ENCODE measurements around the gene ZNHIT3. TPM values are rescaled to one million over a fixed set of nuclear protein-coding genes. Genes with fewer than 3 reads are reported as not detected.

The ZNHIT3 gene
- total RNA-seq, 6 donors from 2014 or later = 7.7 to 26.0 (median 21.6) TPM

DNA sequence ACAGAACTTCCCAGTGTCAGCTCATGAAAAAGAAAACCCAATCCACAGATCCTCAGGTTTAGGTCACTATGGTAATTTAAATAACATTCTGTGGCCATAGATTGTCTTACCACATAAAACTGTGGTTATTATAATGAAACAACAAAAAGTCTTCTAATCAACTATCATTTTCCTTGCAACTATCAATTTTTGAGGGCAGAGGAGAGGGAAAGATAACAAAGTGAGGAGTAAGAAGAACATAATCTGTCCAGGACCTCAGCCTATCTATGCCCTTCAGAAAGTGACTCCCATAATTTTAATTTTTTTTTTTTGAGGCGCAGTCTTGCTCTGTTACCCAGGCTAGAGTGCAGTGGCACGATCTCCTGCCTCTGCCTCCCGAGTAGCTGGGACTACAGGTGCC, 54.2 kb downstream of the ZNHIT3 start:
- no peaks in the 10 kb centered on the region for H3K27me3 ChIP-seq
- peaks cover 0 to 17% (median 0%) of the 10 kb centered on the region in 4 donors for H3K36me3 ChIP-seq
- WGBS, 2 donors = 100% methylated on average over 3 of the region's 3 CpGs
- no peak overlapping the region for H3K27ac ChIP-seq
- DNase-seq (no peak), ATAC-seq (ENCODE audit: low FRiP score in 2 of 2) (no peak)
- H3K4me3 ChIP-seq = no peak overlapping the region
- peaks cover 9 to 19% (median 10%) of the 10 kb centered on the region in 4 donors for H3K4me1 ChIP-seq
- H3K9me3 ChIP-seq = no peaks in the 10 kb centered on the region
- TF ChIP-seq POLR2A (IDR thresholded peaks at IDR 0.05) (no peak), POLR2AphosphoS5 (IDR thresholded peaks at IDR 0.05) (no peak), EP300 (IDR thresholded peaks at IDR 0.05) (no peak)
- TF ChIP-seq, protein P1, sequence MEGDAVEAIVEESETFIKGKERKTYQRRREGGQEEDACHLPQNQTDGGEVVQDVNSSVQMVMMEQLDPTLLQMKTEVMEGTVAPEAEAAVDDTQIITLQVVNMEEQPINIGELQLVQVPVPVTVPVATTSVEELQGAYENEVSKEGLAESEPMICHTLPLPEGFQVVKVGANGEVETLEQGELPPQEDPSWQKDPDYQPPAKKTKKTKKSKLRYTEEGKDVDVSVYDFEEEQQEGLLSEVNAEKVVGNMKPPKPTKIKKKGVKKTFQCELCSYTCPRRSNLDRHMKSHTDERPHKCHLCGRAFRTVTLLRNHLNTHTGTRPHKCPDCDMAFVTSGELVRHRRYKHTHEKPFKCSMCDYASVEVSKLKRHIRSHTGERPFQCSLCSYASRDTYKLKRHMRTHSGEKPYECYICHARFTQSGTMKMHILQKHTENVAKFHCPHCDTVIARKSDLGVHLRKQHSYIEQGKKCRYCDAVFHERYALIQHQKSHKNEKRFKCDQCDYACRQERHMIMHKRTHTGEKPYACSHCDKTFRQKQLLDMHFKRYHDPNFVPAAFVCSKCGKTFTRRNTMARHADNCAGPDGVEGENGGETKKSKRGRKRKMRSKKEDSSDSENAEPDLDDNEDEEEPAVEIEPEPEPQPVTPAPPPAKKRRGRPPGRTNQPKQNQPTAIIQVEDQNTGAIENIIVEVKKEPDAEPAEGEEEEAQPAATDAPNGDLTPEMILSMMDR (IDR thresholded peaks at IDR 0.05) = no peak

DNA sequence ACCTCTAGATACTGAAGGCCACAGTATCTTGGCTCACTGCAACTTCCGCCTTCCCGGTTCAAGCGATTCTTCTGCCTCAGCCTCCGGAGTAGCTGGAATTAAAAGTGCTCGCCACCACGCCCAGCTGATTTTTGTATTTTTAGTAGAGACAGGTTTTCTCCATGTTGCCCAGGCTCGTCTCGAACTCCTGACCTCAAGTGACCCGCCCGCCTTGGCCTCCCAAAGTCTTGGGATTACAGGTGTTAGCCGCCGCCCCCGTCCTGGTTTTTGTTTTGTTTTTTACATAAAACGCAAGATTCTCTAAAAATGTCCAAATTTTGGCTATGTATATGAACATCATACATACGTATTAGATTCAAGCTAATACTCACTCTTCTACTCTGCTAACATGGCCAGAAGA, 56.3 kb downstream of the ZNHIT3 start:
- H3K4me1 ChIP-seq = peaks cover 24 to 31% (median 26%) of the 10 kb centered on the region in 4 donors
- no peak for ATAC-seq (ENCODE audit: low FRiP score in 2 of 2)
- 90 to 98% methylated on average over 14 to 15 of the region's 15 CpGs for WGBS, 2 donors
- H3K36me3 ChIP-seq = peaks cover 0 to 12% (median 0%) of the 10 kb centered on the region in 4 donors
- no peaks in the 10 kb centered on the region for H3K27me3 ChIP-seq
- TF ChIP-seq EP300 (IDR thresholded peaks at IDR 0.05) (no peak), POLR2AphosphoS5 (IDR thresholded peaks at IDR 0.05) (no peak), POLR2A (IDR thresholded peaks at IDR 0.05) (no peak)
- TF ChIP-seq, protein P1 (IDR thresholded peaks at IDR 0.05) = no peak
- DNase-seq = no peak
- no peak overlapping the region for H3K27ac ChIP-seq
- H3K4me3 ChIP-seq = no peak overlapping the region
- no peaks in the 10 kb centered on the region for H3K9me3 ChIP-seq

DNA sequence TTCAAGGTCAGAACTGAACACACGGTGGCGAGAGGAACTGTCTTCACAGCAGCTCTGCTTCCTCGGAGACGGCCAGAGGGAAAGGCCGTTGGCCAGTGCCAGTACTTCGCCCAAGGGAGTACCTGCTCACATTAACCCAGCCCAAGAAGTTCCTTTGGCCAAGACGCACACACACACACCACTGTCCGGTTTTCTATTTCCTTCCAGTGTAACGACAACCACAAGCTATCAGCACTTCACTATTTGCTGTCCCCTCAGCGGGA, 57.5 kb downstream of the ZNHIT3 start:
- peak overlapping the region; percentile 84 to 97 (median 94) for H3K4me3 ChIP-seq
- H3K9me3 ChIP-seq = no peaks in the 10 kb centered on the region
- DNase-seq (no peak), ATAC-seq (ENCODE audit: low FRiP score in 2 of 2) (peak; percentile 7 to 20)
- WGBS, 2 donors = 0 to 1% methylated on average over 9 to 10 of the region's 10 CpGs
- peaks cover 0 to 4% (median 0%) of the 10 kb centered on the region in 4 donors for H3K36me3 ChIP-seq
- peaks cover 35 to 44% (median 37%) of the 10 kb centered on the region in 4 donors for H3K4me1 ChIP-seq
- no peaks in the 10 kb centered on the region for H3K27me3 ChIP-seq
- peak overlapping the region; percentile 99 to 100 (median 100) for H3K27ac ChIP-seq
- TF ChIP-seq, protein P1 (IDR thresholded peaks at IDR 0.05) = peak in 1 of 6 experiments; percentile 0
- no peak for TF ChIP-seq EP300 (IDR thresholded peaks at IDR 0.05)

DNA sequence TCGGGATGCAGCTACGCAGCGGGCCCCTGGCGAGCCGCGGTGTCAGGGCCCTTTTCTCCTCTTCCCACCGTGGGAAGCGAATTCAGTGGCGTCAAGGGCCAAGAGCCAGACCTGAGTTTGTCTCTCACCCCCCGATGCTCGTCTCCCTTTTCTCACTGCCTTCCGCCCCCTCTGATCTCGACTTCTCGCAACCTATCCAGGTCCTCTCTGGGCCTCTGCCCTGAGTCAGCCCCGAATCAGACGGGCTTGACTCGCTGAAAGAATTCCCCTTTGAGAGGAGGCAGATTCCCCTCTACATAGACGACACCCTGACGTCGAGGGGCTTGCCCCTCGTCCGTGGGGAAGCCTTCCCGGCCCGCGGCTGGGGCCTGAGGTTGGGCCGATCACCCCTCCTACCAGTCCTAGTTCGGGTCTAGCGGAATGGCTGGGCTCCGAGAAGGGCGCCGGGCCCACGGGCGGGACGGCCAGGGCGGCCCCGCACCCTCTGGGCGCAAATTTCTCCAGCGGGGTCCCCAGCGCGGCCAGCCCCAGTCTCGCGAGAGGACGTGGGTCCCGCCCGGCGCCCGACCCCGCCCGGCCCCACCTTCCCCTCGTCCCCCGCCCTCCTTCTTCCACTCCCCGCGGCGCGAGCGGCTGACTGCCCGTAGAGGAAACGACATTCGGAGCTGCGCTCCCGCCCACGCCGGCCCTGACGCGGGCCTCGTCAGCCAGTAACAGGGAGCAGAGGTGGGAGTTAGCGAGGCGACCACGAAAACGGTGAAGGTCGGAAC, 58.0 kb downstream of the ZNHIT3 start, which contains the start of gene GGNBP2:
GGNBP2 (plus strand) TSS at position 613 of the 770 bp plus-strand sequence. CDS start 806 bp downstream, outside the sequence.
- Histone ChIP-seq H3K36me3 (peaks cover 0 to 4% (median 0%) of the 10 kb centered on the region in 4 donors), H3K27ac (peak within 1 kb of the TSS; percentile 99 to 100 (median 100)), H3K4me3 (peak within 1 kb of the TSS; percentile 84 to 97 (median 94)), H3K9me3 (no peaks in the 10 kb centered on the region), H3K4me1 (peaks cover 40 to 47% (median 42%) of the 10 kb centered on the region in 4 donors), H3K27me3 (no peaks in the 10 kb centered on the region)
- ATAC-seq (ENCODE audit: low FRiP score in 2 of 2) (peak; percentile 92 to 94), DNase-seq (peak; percentile 92 to 98)
- peak; percentile 33 to 92 (median 66) for TF ChIP-seq POLR2A (IDR thresholded peaks at IDR 0.05)
- TF ChIP-seq, protein P1 (IDR thresholded peaks at IDR 0.05) = no peak
- TF ChIP-seq EP300 (IDR thresholded peaks at IDR 0.05) = peak in 1 of 4 donors; percentile 49
- peak; percentile 96 to 97 for TF ChIP-seq POLR2AphosphoS5 (IDR thresholded peaks at IDR 0.05)
- 1% methylated on average over 24 to 41 of the region's 71 CpGs for WGBS, 2 donors
